HG02763 (cell line): ENCODE measurements around the gene NAP1L4.

ENCODE experiments used
- ATAC-seq: cut with Tn5 transposase; IDR thresholded peaks from one replicate; pipeline ENCODE4 v1.9.1; 2021; ENCODE audit warnings: mild to moderate bottlenecking, moderate library complexity; ENCODE audit not compliant: unreplicated experiment

The NAP1L4 gene

DNA sequence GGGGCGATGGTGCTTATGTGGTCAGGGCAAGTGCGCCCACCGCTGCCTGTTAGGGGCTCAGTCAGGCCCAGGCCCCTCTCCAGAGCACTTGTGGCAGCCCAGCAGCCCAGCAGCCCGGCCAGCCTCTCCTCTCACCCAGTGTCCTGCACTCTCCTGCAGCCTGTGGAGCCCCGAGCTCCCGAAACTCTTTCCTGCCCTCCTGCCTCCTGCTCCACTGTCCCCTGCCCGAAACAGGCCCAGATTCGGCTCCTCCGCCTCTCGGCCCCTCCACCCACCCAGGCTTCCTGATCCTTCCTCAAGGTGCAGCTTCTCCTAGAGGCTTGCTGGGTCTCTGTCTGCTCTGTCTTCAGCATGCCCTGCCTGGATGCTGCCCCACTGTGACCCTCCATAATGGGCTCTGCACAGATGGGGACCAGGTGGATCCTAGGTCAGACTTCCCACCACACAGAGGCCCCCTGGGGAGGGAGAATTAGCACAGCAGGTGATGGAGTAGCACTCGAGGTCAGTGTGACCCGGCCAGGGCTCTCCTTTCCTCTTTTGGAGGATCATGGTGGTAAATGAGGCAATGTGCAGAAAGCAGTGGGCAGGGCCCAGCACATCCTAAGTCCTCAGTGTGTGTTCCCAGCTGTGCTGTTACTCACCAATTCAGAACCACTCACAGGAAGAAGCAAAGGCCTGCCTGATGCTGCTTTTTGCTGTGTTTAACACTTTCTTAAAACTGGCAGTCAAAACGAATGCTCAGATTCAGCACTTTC, 18.6 kb upstream of the NAP1L4 start:
- ATAC-seq, result no peak

DNA sequence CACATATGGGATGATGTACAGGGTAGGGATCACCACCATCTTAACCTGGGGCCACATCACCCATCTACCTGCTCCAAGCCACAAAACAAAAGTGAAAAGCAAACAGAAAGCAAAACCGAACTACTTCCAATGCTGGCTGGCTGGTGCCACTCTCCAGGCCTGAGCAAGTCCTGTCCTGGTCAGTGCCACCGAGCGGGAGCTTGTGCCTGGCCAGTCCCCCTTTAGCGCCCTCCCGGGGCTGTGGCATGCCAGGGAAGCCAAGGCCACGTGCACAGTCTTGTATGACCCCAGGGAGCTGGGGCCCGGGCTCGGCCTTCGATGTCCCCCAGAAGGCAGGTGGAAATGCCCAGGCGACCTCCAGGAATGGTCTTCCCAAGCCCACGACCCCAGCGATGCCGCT, 17.9 kb upstream of the NAP1L4 start:
- no peak for ATAC-seq

DNA sequence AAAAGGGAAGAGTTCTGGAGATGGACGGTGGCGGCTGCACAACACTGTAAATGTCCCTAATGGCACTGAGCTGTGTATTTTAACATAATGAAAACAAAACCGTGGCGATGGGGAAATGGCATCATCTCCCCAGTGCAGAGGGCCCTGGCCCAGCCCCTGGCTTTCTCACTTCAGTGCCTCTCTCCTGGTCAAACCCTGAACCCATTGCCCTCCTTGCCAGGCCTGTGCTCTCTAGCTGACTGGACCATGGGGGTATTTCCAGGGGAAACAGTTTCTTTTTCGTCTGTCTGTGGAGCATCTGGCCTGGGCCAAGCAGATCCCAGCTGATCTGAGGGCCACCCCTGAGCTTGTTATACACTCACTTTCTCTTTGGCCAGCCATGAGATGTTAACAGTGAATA, 17.4 kb upstream of the NAP1L4 start:
- no peak for ATAC-seq

DNA sequence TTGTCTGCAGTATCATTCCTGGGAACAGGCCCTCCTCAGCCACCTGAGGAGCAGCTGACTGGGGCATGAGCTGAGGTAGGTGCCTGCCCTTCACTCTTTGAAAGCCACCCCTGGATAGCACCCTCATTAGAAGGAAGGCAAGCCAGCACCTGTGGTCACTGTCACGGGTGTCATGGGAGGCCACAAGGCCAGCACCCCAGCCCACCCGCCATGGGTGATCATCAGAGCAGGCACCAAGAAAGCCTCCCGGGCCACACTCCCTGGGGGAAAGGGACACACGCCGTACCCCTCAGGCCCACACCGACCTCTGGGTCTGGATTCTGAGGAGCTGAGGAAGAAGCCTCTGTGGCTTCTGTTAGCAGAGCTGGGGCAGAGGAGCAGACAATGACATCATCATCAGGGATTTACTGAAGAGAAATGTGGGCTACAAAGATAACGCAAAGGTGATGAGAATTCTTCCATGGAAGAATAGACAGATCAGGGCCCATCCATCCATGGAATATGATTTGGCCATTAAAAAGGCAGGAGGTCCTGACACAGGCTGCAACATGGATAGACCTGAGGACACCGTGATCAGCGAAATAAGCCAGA, 16.7 kb upstream of the NAP1L4 start:
- ATAC-seq, result no peak

DNA sequence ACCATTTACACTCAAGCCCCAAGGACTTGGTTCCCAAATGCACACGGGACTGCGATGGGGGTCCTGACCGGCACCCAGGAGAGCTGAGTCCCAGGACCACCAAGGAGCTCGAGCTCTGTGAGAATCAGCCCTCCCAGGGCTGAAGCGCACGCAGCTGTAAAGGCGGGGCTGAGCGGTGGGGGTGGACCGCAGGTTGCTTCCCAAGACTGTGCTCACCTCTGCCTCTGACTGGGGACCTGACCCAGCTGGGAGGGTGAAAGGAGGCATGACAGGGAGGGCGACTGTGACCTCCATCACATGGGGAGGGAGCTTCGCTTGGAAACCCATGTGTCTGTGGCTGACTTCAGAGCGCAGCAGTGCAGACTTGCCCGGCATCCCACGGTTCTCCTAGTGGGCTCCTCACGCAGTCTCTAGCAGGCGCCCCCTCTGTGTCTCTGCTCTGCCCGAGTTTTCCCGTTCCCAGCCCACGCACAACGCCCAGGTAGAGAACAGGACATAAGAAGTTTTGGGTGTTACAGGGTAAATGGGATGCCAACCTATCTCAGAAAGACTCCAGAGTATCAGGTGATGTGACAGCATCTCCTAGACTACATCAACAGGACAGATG, 15.4 kb upstream of the NAP1L4 start:
- no peak for ATAC-seq

DNA sequence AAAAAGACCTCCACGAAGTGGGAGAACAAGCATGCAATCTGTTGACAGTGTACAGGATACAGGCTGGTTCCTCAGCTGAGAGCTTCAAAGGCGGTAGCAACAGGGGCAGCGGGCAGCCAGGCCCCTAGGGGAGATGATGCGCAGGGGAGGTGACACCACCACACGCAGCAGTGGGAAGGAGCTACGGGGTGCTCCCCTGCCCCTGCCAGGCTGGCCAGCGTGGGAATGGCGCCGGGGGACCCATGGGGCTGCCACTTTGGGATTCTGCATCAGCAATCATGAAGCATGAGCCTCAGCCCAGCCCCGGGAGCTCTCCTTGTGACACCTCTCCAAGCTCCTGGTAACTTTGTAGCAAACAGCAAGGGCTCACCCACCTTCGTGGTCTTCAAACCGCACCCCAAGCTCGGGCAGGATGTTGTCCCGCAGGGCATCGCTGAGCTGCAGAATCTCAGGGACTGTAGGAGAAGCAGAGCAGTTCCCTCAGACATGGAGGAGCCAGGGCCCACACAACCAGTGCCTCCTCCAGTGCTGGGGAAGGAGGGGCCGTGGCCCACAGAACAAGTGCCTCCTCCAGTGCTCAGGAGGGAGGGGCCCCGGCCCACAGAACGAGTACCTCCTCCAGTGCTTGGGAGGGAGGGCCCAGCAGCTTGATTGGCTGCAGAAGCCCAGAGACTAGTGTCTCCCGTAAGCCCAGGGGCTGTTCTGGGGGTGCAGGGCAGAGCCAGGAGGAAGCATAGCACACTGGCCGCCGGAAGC, 14.6 kb upstream of the NAP1L4 start:
- ATAC-seq, result no peak

DNA sequence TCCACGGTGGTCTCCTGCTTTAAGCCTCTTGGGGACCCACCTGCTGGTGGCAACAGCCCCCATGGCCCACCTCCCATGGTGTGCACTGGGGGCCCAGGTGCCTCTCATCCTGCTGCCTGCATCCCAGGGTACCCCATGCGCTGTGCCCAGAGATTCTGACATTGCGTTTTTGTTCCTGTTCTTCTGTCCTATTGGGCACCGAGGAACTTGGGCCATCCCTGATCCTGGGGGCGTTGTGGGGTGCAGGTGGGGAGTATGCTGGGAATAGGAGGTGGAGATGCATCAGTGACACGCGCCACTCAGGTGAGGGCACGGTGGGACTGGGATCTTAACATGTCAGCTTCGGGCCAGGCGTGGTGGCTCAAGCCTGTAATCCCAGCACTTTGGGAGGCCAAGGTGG, 12.4 kb upstream of the NAP1L4 start:
- ATAC-seq, result no peak

DNA sequence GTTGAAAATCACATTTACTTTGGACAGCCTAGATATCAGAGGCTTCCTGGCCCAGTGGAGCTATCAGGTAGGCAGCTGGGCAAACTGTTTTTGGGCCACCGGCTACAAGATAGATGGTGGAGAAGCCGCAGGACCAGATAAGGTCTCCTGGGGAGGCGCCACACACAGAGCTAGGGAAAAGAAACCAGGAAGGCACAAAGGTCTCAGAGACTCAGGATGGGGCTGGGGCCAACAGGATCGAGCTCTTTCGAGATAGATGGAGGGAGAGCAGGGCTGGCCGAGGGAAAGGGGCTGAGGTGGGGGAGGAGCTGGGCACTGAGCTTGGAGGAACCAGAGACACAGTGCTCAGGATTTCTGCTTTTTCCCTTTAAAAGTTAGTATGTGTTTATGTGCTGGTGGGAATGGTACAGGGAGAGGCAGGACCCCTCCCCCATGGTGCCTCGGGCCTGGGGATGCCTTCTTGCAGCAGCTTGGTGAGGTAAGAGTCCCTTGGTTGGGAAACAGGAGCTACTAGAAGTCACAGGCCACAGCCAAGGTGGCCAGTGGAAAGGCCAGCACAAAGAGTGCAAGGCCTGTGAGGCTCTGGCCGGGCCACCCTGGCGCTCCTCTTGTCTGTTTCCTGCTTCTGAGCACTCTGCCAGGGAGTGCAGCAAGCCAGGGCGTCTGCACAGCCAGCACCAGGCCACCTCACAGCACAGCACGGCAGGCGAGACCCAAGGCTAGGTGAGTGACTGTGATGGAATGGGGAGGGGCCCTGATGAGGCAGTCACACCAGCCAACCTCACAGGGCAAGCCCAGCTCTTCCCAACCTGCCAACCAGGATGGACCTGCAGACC, 11.5 kb upstream of the NAP1L4 start:
- no peak for ATAC-seq

DNA sequence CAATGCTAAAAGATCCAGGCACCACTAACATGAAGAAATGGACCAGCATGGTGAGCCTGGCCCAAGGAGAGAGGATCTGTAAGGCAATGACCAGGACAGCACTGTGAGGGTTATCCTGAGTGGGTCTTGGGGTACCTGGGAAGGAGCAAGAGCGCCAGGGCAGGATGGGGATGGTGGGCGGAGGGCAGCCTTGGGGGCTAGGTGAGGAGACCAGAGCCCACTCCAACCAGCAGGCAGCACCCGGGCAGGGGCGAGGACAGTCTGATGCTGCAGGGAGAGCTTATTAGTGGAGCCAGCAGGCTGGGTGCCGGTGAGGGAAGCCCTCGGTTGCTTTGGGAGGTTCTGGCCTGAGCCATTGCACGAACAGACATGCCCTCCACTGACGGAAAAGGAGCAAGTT, 10.7 kb upstream of the NAP1L4 start:
- ATAC-seq, result no peak

DNA sequence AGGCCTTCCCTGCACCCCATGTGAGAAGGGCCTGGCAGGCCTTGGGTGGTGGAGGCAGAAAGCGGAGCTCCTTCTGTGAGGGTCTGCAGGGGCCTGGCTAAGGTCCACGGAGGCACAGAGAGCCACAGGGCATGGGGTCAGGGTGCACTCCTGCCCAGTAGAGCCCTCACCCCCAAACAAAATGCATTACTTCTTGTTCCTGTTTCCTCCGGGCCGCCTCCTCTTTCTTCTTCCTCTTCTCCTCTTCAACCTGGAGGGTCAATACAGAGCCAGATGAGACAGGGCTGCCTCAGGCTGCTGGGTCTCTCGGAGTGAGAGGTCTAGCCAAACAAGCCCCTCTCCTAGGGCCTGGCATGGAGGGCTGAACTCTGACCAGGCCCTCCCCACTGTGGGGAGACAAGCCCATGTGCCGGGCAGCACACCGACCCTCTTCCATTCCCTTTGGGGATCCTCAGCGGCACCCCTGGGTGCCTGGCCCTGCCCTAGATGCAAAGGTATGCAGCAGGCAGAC, 10.3 kb upstream of the NAP1L4 start:
- ATAC-seq, result no peak

DNA sequence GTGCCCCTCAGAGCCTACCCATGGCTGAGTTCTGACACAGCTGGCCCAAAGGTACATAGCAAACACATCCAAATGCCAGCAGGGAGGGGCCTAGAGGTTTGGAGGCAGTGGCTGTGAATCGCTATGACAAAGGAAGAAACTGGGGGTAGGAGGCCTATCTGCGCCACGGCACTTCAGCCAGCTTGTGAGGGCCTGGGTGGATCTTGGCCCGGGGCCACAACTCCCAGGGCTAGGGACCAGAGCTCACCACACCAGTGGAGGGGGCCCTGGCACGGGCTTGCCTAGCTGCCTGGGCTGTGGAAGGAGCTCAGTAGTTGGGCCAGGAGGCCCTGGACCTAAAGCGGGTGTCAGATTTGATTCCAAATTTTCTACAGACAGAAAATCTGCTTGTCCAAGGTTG, 9.4 kb upstream of the NAP1L4 start:
- ATAC-seq, result no peak

DNA sequence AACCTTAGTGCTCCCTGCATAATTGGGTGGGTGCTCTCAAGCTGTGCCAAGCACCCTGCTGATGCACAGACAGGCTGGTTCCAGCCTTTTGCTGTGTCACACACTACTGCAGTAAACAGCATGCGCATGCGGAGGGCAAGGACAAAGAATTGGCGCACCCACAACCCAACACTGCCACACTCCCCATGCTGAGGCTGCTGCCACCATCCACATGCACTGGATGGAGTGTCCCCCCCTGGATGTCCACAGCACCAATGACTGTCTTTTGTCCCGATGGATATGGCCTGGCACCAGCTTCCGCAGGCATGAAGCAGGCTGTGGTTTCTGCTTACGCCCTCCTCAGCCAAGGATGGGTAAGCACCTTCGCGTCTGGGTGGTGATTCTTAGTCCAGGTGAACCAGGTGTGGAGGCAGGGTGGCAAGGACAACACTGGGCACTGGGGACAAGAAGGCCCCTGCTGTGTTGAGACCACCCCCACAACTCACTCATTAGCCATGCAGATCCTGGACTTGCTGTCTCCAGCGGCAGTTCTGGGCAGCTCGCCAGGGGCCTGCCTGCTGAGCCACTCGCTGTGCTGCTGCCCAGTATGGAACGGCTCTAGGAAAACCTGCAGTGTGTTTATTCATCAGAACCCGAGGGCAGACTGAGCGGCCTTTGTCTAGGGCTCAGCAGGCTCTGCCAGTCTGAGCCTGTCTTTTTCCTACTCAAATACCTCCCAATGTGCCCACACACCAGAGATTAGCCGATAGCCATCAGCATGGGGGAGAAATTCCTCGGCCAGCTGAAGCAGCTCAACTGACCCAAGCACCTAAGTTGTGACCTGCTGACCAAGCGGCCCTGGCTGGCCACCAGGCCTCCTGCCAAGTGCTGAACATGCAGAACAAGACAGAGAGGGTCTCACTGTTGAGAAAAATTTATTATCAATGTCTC, 8.2 kb upstream of the NAP1L4 start:
- ATAC-seq, result no peak

DNA sequence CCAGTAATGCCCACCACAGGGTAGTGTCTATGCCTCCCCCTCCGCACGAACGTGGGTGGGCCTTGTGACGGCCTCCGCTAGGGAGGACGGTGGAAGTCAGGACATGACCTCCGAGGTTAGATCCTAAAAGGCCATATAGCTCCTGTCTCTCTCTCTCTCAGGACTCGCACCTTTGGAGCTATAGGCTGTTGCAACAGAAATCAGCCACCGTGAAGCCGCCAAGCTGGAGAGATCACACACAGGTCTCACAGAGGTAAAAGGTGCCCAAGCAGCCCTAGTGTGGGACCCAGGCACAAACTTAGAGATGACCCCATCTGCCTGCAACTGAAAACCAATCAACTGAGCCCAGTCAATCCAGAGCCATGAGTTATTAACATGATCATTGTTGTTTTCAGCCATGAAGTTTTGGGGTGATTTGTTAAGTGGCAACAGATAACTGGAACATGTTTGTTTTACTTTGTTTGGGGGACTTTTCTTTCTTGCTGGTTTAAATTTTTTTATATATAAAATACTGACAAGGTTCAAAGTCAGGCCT, 7.4 kb upstream of the NAP1L4 start:
- no peak for ATAC-seq

DNA sequence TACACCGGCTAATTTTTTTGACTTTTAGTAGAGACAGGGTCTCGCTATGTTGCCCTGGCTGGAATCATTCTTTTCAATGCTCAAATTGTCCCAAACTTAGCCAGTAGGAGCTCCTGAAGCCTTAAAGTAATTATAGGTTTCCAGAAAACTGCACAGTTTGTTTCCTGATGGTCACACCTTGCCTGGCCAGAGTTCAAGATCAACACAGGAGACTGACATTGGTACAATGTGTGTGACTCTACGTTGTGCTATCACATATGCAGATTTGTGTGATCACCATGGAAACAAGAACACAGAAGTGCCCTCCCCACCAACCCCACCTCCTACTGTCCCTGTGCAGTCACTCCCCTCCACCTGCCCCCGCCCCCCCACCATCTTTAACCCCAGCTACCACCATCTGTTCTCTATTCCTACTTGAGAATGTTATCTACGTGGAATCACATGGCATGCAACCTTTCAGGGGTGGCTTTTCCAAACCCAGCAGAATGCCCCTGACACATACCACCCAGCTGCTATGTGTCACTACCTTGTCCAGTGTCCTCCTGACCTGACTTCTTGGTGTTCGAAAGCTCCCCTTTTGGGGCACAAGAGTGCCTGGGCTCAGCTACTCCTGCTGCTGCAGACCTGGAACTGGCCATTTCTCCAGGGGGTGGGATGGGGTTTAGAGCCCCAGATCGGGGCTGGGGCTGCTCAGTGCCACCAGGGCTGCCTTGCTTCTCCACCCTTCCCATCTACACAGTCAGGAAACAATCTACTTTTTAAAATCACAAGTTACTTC, 6.1 kb upstream of the NAP1L4 start:
- ATAC-seq, result no peak

DNA sequence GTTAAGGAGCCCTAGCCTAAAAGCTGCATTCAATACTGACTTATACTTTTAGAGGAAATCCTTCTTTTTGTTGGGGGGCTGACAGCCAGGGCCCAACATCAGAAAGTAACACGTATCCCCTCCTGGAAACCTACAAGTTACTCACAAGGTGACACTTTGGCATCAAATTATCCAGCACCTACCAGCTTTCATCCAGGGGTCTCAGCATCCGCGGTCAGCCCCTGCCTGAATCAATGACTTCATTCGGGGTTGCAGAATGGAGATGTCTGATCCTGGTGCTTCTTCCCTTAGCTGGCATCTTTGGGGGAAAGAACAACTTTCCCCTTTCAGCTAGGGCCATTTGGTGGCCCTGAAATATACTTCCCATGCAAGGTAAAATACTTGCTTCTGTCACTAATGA, 5.3 kb upstream of the NAP1L4 start:
- ATAC-seq, result no peak

DNA sequence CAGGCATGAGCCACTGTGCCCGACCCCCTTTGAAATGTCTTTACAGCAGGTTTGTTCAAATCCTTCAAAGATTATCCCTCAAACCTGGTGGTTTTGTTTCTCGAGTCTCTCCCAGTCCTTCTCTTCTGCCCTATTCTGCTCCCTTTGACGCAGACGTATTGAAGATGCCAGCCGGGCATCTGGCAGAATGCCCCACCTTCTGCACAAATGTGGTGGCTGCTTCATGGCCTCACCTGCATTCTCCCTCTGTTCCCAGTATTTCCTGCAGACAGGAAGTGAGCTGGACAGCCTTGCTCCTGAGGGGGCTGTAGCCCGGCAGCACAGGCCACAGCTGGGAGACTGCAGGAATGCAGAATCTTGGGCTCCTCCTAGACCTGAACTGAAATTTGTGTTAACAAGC, 4.8 kb upstream of the NAP1L4 start:
- no peak for ATAC-seq

DNA sequence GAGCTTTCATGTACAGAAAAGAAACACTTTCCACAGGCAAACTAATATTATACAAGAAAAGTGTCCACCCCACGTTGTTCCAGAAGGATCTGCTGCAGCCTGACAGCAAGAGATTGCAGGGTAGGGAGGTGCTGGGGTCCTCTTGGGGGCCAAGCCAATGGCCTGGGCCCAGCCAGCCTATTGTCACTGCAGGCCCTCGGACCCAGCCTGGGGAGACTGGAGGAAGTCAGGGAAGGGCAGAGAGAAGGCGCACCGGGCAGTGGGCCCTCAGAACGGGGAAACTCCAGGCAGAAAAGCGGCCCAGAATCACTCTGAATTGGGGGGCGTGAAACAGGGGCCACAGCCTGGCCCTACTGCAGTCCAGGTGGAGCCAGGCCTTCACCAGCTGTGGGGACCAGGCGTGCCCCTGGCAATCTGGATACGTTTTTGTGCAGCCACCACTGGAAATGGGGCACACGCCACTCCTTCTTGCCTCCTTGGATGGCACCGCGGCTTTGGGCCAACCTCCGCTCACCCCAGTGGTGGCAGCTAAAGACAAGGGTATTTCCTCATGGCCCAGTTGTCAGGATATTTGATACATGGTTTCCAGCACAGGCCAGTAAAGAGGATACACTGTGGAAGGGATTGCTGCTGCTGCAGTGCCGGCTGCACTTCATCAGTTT, 3.9 kb upstream of the NAP1L4 start:
- ATAC-seq, result no peak

DNA sequence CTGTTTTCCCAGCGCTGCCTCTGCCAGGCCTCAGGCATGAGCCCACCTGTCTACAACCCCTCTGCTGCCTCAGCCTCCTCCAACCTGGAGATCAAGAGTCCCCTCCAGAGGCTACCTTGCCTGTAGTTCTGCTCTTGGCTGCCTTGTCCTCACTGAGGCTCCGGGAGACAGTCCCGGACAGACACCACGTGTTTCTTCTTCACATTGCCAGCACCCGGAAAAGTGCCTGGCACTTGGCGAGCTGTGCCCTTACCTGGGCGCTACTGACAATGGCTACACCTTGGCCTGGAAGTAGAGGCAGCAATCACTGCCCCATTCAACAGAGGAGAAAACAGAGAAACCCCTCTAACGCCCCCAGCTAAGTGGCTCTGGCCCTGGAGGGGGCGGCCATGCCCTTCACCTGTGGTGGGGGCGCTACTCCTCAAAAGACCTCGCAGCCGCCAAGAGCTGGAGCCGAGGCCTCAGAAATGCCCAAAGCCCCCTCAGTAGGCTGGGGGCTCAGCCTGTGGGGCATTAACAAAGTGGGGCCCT, 3.0 kb upstream of the NAP1L4 start:
- ATAC-seq, result no peak
